ENCODE results near the gene ENC1.
"Not testable (repeated sequence)": the region's sequence is repeated elsewhere in the genome, so short reads cannot be mapped to it uniquely, and the experiment has no call there.

The ENC1 gene

GRCh38 chr5:74640450-74640953, at the start of gene ENC1:
TSS of gene ENC1 (minus strand) at chr5:74640728. CDS start at chr5:74636485, 4,243 bp downstream.
- DNase-seq (ENCODE audit: low read depth), result peak; percentile 65

GRCh38 chr5:74686962-74687751, 46.6 kb upstream of the ENC1 start:
- DNase-seq (ENCODE audit: low read depth), result no peak

GRCh38 chr5:74685979-74686631, 45.6 kb upstream of the ENC1 start:
- no peak for DNase-seq (ENCODE audit: low read depth)

GRCh38 chr5:74684900-74685851, 44.6 kb upstream of the ENC1 start, which contains the start of gene HEXB:
TSS of gene HEXB (plus strand) at chr5:74685233. CDS start at chr5:74685261, 28 bp downstream.
- peak; percentile 43 for DNase-seq (ENCODE audit: low read depth)

GRCh38 chr5:74679966-74680365, 39.4 kb upstream of the ENC1 start:
- no peak for DNase-seq (ENCODE audit: low read depth)

- not testable (repeated sequence) for DNase-seq (ENCODE audit: low read depth)
Measured at GRCh38 chr5:74679300-74679699, 38.8 kb upstream of the ENC1 start.

- DNase-seq (ENCODE audit: low read depth), result not testable (repeated sequence)
Measured at GRCh38 chr5:74678123-74678522, 37.6 kb upstream of the ENC1 start.

GRCh38 chr5:74676466-74676865, 35.9 kb upstream of the ENC1 start:
- not testable (repeated sequence) for DNase-seq (ENCODE audit: low read depth)

GRCh38 chr5:74673011-74673790, 32.7 kb upstream of the ENC1 start:
- DNase-seq (ENCODE audit: low read depth), result peak; percentile 64

- DNase-seq (ENCODE audit: low read depth), result no peak
Measured at GRCh38 chr5:74672215-74672877, 31.8 kb upstream of the ENC1 start.

GRCh38 chr5:74670396-74671038, 30.0 kb upstream of the ENC1 start:
- DNase-seq (ENCODE audit: low read depth), result no peak

GRCh38 chr5:74669821-74670220, 29.3 kb upstream of the ENC1 start:
- no peak for DNase-seq (ENCODE audit: low read depth)

- no peak for DNase-seq (ENCODE audit: low read depth)
Measured at GRCh38 chr5:74667396-74667795, 26.9 kb upstream of the ENC1 start.

- no peak for DNase-seq (ENCODE audit: low read depth)
Measured at GRCh38 chr5:74665816-74666215, 25.3 kb upstream of the ENC1 start.

GRCh38 chr5:74665273-74665672, 24.7 kb upstream of the ENC1 start:
- no peak for DNase-seq (ENCODE audit: low read depth)

- no peak for DNase-seq (ENCODE audit: low read depth)
Measured at GRCh38 chr5:74664551-74664950, 24.0 kb upstream of the ENC1 start.

GRCh38 chr5:74660873-74661272, 20.3 kb upstream of the ENC1 start:
- no peak for DNase-seq (ENCODE audit: low read depth)

- no peak for DNase-seq (ENCODE audit: low read depth)
Measured at GRCh38 chr5:74660140-74660539, 19.6 kb upstream of the ENC1 start.

- DNase-seq (ENCODE audit: low read depth), result no peak
Measured at GRCh38 chr5:74659172-74659571, 18.6 kb upstream of the ENC1 start.

- no peak for DNase-seq (ENCODE audit: low read depth)
Measured at GRCh38 chr5:74657165-74657564, 16.6 kb upstream of the ENC1 start.

Data from fibroblast of the conjunctiva (primary cell).